H1 (cell line): ENCODE results near the gene OPRD1. TPM values are rescaled to one million over a fixed set of nuclear protein-coding genes. Genes with fewer than 3 reads are reported as not detected.

ENCODE experiments used
- CTCF ChIA-PET: fragments of 300-600 bp; sonication (Branson Sonifier 250); formaldehyde crosslinking; loops from one replicate; lab custom pipeline; 2021; ENCODE audit not compliant: partially characterized antibody; lab: Charles Lee
- POLR2A ChIA-PET: fragments of 300-600 bp; sonication (Branson Sonifier 250); formaldehyde crosslinking; loops from one replicate; lab custom pipeline; 2021; ENCODE audit warnings: inconsistent platforms; ENCODE audit not compliant: partially characterized antibody; lab: Charles Lee
- DNase-seq, 2 experiments: peaks; one replicate each; pipeline versions ENCODE4 v3.0.0 to v3.0.0-alpha.2; 2010 to 2022; ENCODE audit warnings: low spot score in 2 of 2, low read depth in 1 of 2, mixed read lengths in 1 of 2
- FAIRE-seq: peaks from 2 replicates; lab custom pipeline; 2011; peaks lifted over from hg19 to GRCh38; lab: Jason Lieb, UNC
- H2AFZ ChIP-seq: 2 replicates; pipeline ENCODE4 v1.8.1; 2012; ENCODE audit warnings: low read length, inconsistent platforms
- H2AK5ac ChIP-seq: 2 replicates; pipeline ENCODE4 v1.6.1; 2013; ENCODE audit warnings: low read depth, low read length
- H2BK120ac ChIP-seq: replicated peaks from 2 replicates; pipeline ENCODE3; 2013; ENCODE audit warnings: low read depth, low read length, inconsistent platforms
- H2BK12ac ChIP-seq: 2 replicates; pipeline ENCODE4 v1.6.1; 2013; ENCODE audit warnings: low read depth, low read length
- H2BK15ac ChIP-seq: 2 replicates; pipeline ENCODE4 v1.6.1; 2013; ENCODE audit warnings: low read length
- H2BK20ac ChIP-seq: 2 replicates; pipeline ENCODE4 v1.6.1; 2013; ENCODE audit warnings: low read length
- H2BK5ac ChIP-seq: 2 replicates; pipeline ENCODE4 v1.6.1; 2013; ENCODE audit warnings: low read depth, low read length
- H3K14ac ChIP-seq: 2 replicates; pipeline ENCODE4 v1.6.1; 2013; ENCODE audit warnings: inconsistent platforms; ENCODE audit not compliant: insufficient read length
- H3K18ac ChIP-seq: 2 replicates; pipeline ENCODE4 v1.6.1; 2013; ENCODE audit warnings: low read length; ENCODE audit errors: extremely low read depth
- H3K23ac ChIP-seq: 2 replicates; pipeline ENCODE4 v1.6.1; 2013; ENCODE audit warnings: inconsistent platforms; ENCODE audit not compliant: insufficient read length
- H3K23me2 ChIP-seq: 2 replicates; pipeline ENCODE4 v1.6.1; 2013; ENCODE audit warnings: low read depth, low read length
- H3K27ac ChIP-seq: 2 replicates; pipeline ENCODE4 v1.6.1; 2011; ENCODE audit warnings: low read depth, low read length, inconsistent platforms
- H3K27me3 ChIP-seq, 4 experiments: replicated peaks in 1 of 4; 1 replicate in 1 of 4; 2 replicates in 3 of 4; pipeline versions ENCODE4 v1.6.1 to v1.8.1; 2011 to 2013; ENCODE audit warnings: low read length in 3 of 4, mild to moderate bottlenecking in 3 of 4, inconsistent platforms in 2 of 4, mixed read lengths in 2 of 4, moderate library complexity in 1 of 4; ENCODE audit not compliant: control insufficient read depth in 3 of 4, insufficient read depth in 3 of 4; ENCODE audit errors: extremely low read depth in 1 of 4
- H3K36me3 ChIP-seq, 4 experiments: 2 replicates each; pipeline versions ENCODE4 v1.6.1 to v1.8.1; 2011 to 2013; ENCODE audit warnings: mild to moderate bottlenecking in 4 of 4, low read length in 3 of 4, moderate library complexity in 2 of 4, control low read depth in 1 of 4, inconsistent platforms in 1 of 4; ENCODE audit not compliant: insufficient read depth in 4 of 4, control insufficient read depth in 2 of 4
- H3K4ac ChIP-seq: replicated peaks from 2 replicates; pipeline ENCODE3; 2013; ENCODE audit warnings: low read length, low read depth, mixed read lengths, inconsistent platforms; ENCODE audit not compliant: insufficient read length
- H3K4me1 ChIP-seq, 4 experiments: replicated peaks in 1 of 4; 1 replicate in 1 of 4; 2 replicates in 3 of 4; pipeline versions ENCODE4 v1.6.1 to v1.8.1; 2011 to 2013; ENCODE audit warnings: low read length in 3 of 4, inconsistent platforms in 2 of 4, mixed read lengths in 1 of 4; ENCODE audit not compliant: insufficient read depth in 4 of 4, control insufficient read depth in 3 of 4
- H3K4me2 ChIP-seq, 2 experiments: 2 replicates each; pipeline versions ENCODE4 v1.6.1 to v1.8.1; 2011 to 2013; ENCODE audit warnings: low read depth in 2 of 2, low read length in 2 of 2, control low read depth in 1 of 2, inconsistent platforms in 1 of 2, mild to moderate bottlenecking in 1 of 2; ENCODE audit not compliant: insufficient read depth in 1 of 2
- H3K4me3 ChIP-seq, 4 experiments: fragments of 200-600, 300-600 bp in 1 of 4; sonication (generic), shearing (Covaris generic), sonication (Bioruptor Twin) in 1 of 4; 2 replicates each; pipeline versions ENCODE4 v1.5.1 to v1.8.1; 2011 to 2016; ENCODE audit warnings: low read length in 4 of 4, low read depth in 3 of 4, control low read depth in 2 of 4, inconsistent platforms in 2 of 4, mild to moderate bottlenecking in 2 of 4, mixed read lengths in 1 of 4, moderate library complexity in 1 of 4; ENCODE audit not compliant: insufficient read depth in 2 of 4; ENCODE audit errors: extremely low read depth in 1 of 4
- H3K56ac ChIP-seq: replicated peaks from 2 replicates; pipeline ENCODE3; 2013; ENCODE audit warnings: low read depth, mild to moderate bottlenecking, mixed read lengths, low read length, inconsistent platforms; ENCODE audit not compliant: insufficient read length
- H3K79me1 ChIP-seq: 2 replicates; pipeline ENCODE4 v1.6.1; 2013; ENCODE audit warnings: low read depth, low read length, control low read depth
- H3K79me2 ChIP-seq, 2 experiments: 2 replicates each; pipeline versions ENCODE4 v1.6.1 to v1.8.1; 2012 to 2013; ENCODE audit warnings: low read length in 2 of 2, mild to moderate bottlenecking in 2 of 2, inconsistent platforms in 1 of 2; ENCODE audit not compliant: insufficient read depth in 2 of 2, control insufficient read depth in 1 of 2
- H3K9ac ChIP-seq, 4 experiments: replicated peaks in 1 of 4; 1 replicate in 1 of 4; 2 replicates in 3 of 4; pipeline versions ENCODE4 v1.6.1 to v1.8.1; 2011 to 2013; ENCODE audit warnings: low read depth in 3 of 4, low read length in 3 of 4, control low read depth in 2 of 4, mild to moderate bottlenecking in 2 of 4, moderate library complexity in 2 of 4, inconsistent platforms in 1 of 4; ENCODE audit errors: extremely low read depth in 1 of 4
- H3K9me3 ChIP-seq, 2 experiments: 2 replicates each; pipeline versions ENCODE4 v1.6.1 to v1.8.1; 2012 to 2013; ENCODE audit warnings: mild to moderate bottlenecking in 2 of 2, moderate library complexity in 2 of 2, control low read depth in 1 of 2, inconsistent platforms in 1 of 2, low read depth in 1 of 2, low read length in 1 of 2, mixed read lengths in 1 of 2; ENCODE audit not compliant: insufficient read depth in 2 of 2
- H4K20me1 ChIP-seq, 2 experiments: replicated peaks in 1 of 2; 2 replicates each; pipeline versions ENCODE3 to v1.8.1; 2011 to 2013; ENCODE audit warnings: inconsistent platforms in 2 of 2, low read length in 2 of 2, mild to moderate bottlenecking in 1 of 2; ENCODE audit not compliant: insufficient read depth in 2 of 2, control insufficient read depth in 1 of 2
- H4K5ac ChIP-seq: 2 replicates; pipeline ENCODE4 v1.6.1; 2013; ENCODE audit warnings: low read length, low read depth, mixed read lengths, inconsistent platforms; ENCODE audit not compliant: insufficient read length
- H4K8ac ChIP-seq: 2 replicates; pipeline ENCODE4 v1.8.0; 2013; ENCODE audit warnings: mild to moderate bottlenecking, moderate library complexity, low read length, inconsistent platforms; ENCODE audit not compliant: insufficient read depth; ENCODE audit errors: extremely low read depth
- H4K91ac ChIP-seq: replicated peaks from 2 replicates; pipeline ENCODE3; 2013; ENCODE audit warnings: low read length, mixed read lengths, inconsistent platforms; ENCODE audit not compliant: insufficient read length
- CEBPB ChIP-seq: IDR thresholded peaks from 2 replicates; pipeline ENCODE4 v1.6.1; 2012; ENCODE audit warnings: low read depth, low read length
- CREB1 ChIP-seq: IDR thresholded peaks from 2 replicates; pipeline ENCODE4 v1.6.1; 2012; ENCODE audit warnings: inconsistent platforms
- EP300 ChIP-seq, 2 experiments: IDR thresholded peaks; 1 replicate in 1 of 2; 2 replicates in 1 of 2; pipeline ENCODE4 v1.6.1; 2011 to 2012; ENCODE audit warnings: low read depth in 2 of 2, low read length in 2 of 2, mild to moderate bottlenecking in 2 of 2, borderline replicate concordance in 1 of 2, inconsistent platforms in 1 of 2, moderate library complexity in 1 of 2
- EZH2 ChIP-seq: fragments of 200-600 bp; sonication (generic); IDR thresholded peaks from 2 replicates; pipeline ENCODE4 v1.7.1; 2012; ENCODE audit warnings: low read depth, mild to moderate bottlenecking, moderate library complexity, low read length, inconsistent platforms; ENCODE audit not compliant: severe bottlenecking
- FOSL1 ChIP-seq: IDR thresholded peaks from 2 replicates; pipeline ENCODE4 v1.6.1; 2011; ENCODE audit warnings: mild to moderate bottlenecking, low read depth, low read length, moderate library complexity; ENCODE audit not compliant: insufficient read depth
- HDAC2 ChIP-seq, 2 experiments: fragments of 300-600 bp in 1 of 2; sonication (generic) in 1 of 2; IDR thresholded peaks; 2 replicates each; pipeline ENCODE4 v1.6.1; 2011 to 2012; ENCODE audit warnings: low read depth in 2 of 2, low read length in 2 of 2, mild to moderate bottlenecking in 2 of 2, moderate library complexity in 2 of 2, borderline replicate concordance in 1 of 2, inconsistent platforms in 1 of 2
- JUN ChIP-seq: IDR thresholded peaks from 2 replicates; pipeline ENCODE4 v1.6.1; 2011; ENCODE audit warnings: low read depth, mild to moderate bottlenecking, improper control_type of control experiment, low read length
- JUND ChIP-seq: IDR thresholded peaks from 2 replicates; pipeline ENCODE4 v1.6.1; 2011; ENCODE audit warnings: mild to moderate bottlenecking, improper control_type of control experiment, low read length
- KDM5A ChIP-seq: fragments of 200-600 bp; IDR thresholded peaks from 2 replicates; pipeline ENCODE4 v1.7.1; 2012; ENCODE audit warnings: mild to moderate bottlenecking, low read length, inconsistent platforms, mixed read lengths
- POLR2AphosphoS5 ChIP-seq: IDR thresholded peaks from 2 replicates; pipeline ENCODE4 v1.6.1; 2011; ENCODE audit warnings: low read depth, low read length
- SP1 ChIP-seq: IDR thresholded peaks from 2 replicates; pipeline ENCODE4 v1.6.1; 2011; ENCODE audit warnings: low read depth, low read length
- SUZ12 ChIP-seq: fragments of 200-600 bp; sonication (generic); IDR thresholded peaks from 2 replicates; pipeline ENCODE4 v1.6.1; 2012; ENCODE audit warnings: mild to moderate bottlenecking, inconsistent platforms, low read length, moderate library complexity, mixed read lengths
- USF2 ChIP-seq: IDR thresholded peaks from 2 replicates; pipeline ENCODE4 v1.6.1; 2011; ENCODE audit warnings: low read length, improper control_type of control experiment
- WGBS, 2 experiments: shearing (Covaris generic) in 1 of 2; methylation state at CpG; one replicate each; pipeline versions ENCODE4 v1.1.6 to v1.1.7; 2013 to 2015; ENCODE audit warnings: low lambda C conversion rate in 2 of 2, mixed read lengths in 2 of 2, inconsistent platforms in 1 of 2, low coverage in 1 of 2, missing lambda C conversion rate in 1 of 2; ENCODE audit not compliant: insufficient replicate concordance in 2 of 2, insufficient coverage in 1 of 2, insufficient read length in 1 of 2; ENCODE audit errors: extremely low coverage in 1 of 2, missing lambda C conversion rate in 1 of 2; 5-methylcytosine and 5-hydroxymethylcytosine counted together
- polyA plus RNA-seq, 7 experiments: library from polyadenylated mRNA; depleted of rRNA in 3 of 7; stranded (reverse) in 5 of 7; unstranded in 2 of 7; fragments of >200 nt in 5 of 7; fragments of 200-250 nt in 2 of 7; gene quantifications; 1 replicate in 5 of 7; 2 replicates in 1 of 7; 4 replicates in 1 of 7; pipeline versions ENCODE4 v1.2.1 to v1.2.3, GENCODE V29; 2011 to 2013; ENCODE audit warnings: missing spikeins in 2 of 7, mixed read lengths in 2 of 7
- total RNA-seq: library from RNA; stranded (reverse); fragmentation: NEBNext Ultra II Directional; extraction: Animal tissue kit (Norgen Biotek cat#: 25700); gene quantifications from 2 replicates; pipeline ENCODE4 v1.2.1, GENCODE V29; 2021

Gene OPRD1
- total and polyA plus RNA-seq, 2 of the 8 experiments (the other 6 are each of a cell fraction or from before 2014, with no cell fraction given): 2.6 to 3.7 TPM

GRCh38 chr1:28817133-28817532 lies 5.2 kb downstream of the OPRD1 start:
- H4K91ac ChIP-seq: no peak overlapping the region
- no peak overlapping the region for H4K8ac ChIP-seq
- no peak overlapping the region for H3K9ac ChIP-seq
- no peak overlapping the region for H3K4me3 ChIP-seq
- no peak overlapping the region for H3K23ac ChIP-seq
- no peak for DNase-seq
- no peak overlapping the region for H2BK20ac ChIP-seq
- ChIA-PET CTCF (interaction anchor here (0.6 to 5.9 kb wide), 7 partner anchors 11 to 68 kb away, joined by 3 to 40 read pairs (median 3); no protein-coding TSS in a partner anchor), POLR2A (interaction anchor here (2.0 kb wide), 1 partner anchor 80 kb away, joined by 5 read pairs; the partner anchor contains the start of gene YTHDF2)
- H3K4me1 ChIP-seq: peaks cover 0 to 14% (median 5%) of the 10 kb centered on the region in 4 experiments; a peak in 4 of 7 replicates
- H2AFZ ChIP-seq: no peak overlapping the region
- H4K5ac ChIP-seq: no peak overlapping the region
- peaks cover 11 to 23% (median 18%) of the 10 kb centered on the region in 4 experiments for H3K27me3 ChIP-seq
- no peak overlapping the region for H3K56ac ChIP-seq
- no peak overlapping the region for H3K14ac ChIP-seq
- H4K20me1 ChIP-seq: peaks cover 0 to 3% of the 10 kb centered on the region in 2 experiments
- H3K4me2 ChIP-seq: no peak overlapping the region
- TF ChIP-seq POLR2AphosphoS5 (no peak), HDAC2 (IDR thresholded peaks at IDR 0.05; ENCODE audit: borderline replicate concordance in 1 of 2, low read depth in 2 of 2, low read length in 2 of 2) (no peak), SUZ12 (no peak), USF2 (no peak), CREB1 (no peak), SP1 (no peak), KDM5A (no peak), JUND (no peak), EZH2 (no peak), CEBPB (no peak), EP300 (IDR thresholded peaks at IDR 0.05; ENCODE audit: borderline replicate concordance in 1 of 2, low read depth in 2 of 2, low read length in 2 of 2) (no peak), JUN (no peak), FOSL1 (no peak)
- FAIRE-seq: no peak
- no peak overlapping the region for H2BK120ac ChIP-seq
- H3K79me1 ChIP-seq: no peaks in the 10 kb centered on the region; the same call in 1 of the 2 replicates
- no peak overlapping the region for H3K4ac ChIP-seq
- H3K79me2 ChIP-seq: no peaks in the 10 kb centered on the region; a peak in 1 of 4 replicates
- WGBS, 2 experiments: 88% methylated on average over 7 of the region's 7 CpGs; no CpG with 5 or more reads in 1 of the 2 experiments
- no peaks in the 10 kb centered on the region for H3K36me3 ChIP-seq
- peaks cover 4% of the 10 kb centered on the region; the same call in 1 of the 2 replicates for H3K23me2 ChIP-seq
- H3K18ac ChIP-seq: no peak overlapping the region
- H2BK5ac ChIP-seq: no peak overlapping the region
- no peak overlapping the region for H3K27ac ChIP-seq
- no peak overlapping the region for H2BK15ac ChIP-seq
- H2AK5ac ChIP-seq: no peak overlapping the region; the same call in 1 of the 2 replicates
- no peak overlapping the region for H2BK12ac ChIP-seq
- no peaks in the 10 kb centered on the region for H3K9me3 ChIP-seq
